ENCODE data around the gene SCAANT1.

The SCAANT1 gene

DNA sequence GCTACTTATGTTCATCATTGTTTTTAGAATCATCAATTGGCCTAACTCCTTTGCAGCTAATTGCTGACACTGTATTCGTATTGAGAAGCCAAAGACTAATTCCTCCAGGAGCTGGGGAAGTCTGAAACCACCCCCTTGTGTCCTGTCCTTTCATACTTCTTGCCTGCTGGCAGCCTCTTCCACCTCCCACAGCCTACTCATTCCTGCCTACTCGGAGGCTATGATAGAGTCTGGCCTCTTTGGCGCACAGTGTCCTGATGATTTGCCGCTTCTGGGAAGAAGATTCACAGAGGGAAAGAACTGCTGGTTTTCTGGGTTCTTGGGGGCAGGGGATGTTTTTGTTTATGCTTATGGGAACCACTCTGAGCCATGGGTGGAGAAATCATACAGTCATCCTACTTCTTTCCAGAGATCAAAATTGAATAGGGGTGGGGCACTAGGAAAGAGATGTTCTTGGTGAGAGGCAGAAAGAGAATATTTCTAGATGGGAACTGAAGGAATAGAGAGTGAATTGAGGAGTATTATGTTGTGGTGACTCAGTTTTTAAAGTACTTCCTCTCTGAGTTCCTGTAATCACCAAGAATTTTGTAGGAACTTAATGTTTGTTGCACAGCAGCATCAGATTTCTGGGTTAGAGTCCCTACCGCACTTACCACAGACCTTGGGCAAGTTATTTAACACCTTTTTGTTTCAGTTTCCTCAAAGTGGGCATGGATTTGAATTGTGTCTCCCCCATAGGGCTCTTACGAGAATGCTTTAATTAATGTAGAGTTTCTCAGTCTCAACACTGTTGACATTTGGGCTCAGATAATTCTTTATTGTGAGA, 22.1 kb upstream of the SCAANT1 start:
- DNase-seq (ENCODE audit: low read depth in 2 of 3, low spot score in 1 of 3): no peak

DNA sequence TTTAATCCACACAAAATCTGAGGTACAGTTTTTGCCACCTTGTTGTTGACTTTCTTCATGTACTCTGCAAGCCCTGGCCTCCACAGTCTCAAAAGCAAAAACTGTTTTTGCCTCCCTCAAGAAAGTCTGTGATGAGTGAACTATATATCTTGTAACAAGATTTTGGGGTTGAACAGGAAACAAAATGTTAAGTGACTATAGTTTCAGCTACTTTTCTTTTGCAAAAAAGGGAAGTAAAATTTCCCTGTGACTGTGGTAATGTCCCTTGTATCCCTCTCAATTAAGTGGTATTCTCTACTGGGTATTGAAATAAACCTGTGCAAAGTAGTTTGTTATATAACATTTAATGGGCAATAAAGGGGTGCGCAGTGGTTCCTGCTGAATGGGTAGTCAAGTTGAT, 21.3 kb upstream of the SCAANT1 start:
- DNase-seq (ENCODE audit: low read depth in 2 of 3, low spot score in 1 of 3): no peak

DNA sequence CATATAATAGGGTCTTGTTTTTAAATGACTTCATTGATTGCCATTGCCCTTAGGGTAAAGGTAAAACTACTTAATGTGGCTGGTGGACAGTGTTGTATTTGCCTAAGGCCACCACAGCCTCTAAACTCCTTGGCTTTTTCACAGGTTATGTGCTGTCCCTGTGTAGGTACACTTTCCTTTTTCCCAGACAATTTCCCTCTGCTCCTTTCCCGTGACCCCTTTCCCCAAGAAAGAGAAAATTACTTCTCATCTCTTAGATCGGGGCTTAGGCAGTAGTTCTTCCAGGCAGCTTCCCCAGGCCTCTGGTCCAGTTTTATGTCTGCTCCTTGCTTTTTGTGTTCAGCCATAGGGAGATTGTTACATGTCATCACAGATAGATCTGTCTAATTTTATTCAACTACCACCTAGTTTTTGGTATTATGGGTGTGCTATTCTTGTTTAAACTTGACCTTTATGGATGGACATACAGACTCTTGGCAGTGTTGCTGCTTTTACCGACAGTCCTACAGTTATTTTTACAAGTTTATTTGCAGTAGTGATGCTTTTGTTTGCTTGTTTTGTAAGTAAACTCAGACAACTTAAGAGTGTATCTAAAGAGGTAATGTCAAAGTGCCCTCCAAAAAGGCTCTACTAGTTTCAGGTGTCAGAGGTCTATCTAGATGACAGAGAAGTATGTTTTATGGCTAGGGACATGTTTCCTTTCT, 20.5 kb upstream of the SCAANT1 start:
- no peak for DNase-seq (ENCODE audit: low read depth in 2 of 3, low spot score in 1 of 3)

DNA sequence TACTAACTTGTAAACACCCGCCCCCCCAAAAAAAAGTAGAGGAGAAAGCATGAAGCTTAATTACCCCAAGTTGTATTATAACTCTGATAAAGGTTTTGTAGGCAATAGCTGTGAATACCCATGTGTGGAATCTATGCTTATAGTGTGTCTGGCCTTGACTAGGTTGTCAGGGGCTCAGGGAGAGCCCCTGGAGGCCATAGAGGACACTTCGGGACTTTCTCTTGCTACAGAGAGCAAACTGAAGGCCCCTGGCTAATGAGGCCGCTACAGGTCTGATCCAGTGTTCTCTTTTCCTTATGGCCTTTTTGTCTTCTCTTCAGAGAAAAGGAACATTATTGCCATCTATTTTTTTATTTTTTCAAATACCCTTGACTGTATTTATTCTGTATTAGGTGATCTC, 19.1 kb upstream of the SCAANT1 start:
- no peak for DNase-seq (ENCODE audit: low read depth in 2 of 3, low spot score in 1 of 3)

DNA sequence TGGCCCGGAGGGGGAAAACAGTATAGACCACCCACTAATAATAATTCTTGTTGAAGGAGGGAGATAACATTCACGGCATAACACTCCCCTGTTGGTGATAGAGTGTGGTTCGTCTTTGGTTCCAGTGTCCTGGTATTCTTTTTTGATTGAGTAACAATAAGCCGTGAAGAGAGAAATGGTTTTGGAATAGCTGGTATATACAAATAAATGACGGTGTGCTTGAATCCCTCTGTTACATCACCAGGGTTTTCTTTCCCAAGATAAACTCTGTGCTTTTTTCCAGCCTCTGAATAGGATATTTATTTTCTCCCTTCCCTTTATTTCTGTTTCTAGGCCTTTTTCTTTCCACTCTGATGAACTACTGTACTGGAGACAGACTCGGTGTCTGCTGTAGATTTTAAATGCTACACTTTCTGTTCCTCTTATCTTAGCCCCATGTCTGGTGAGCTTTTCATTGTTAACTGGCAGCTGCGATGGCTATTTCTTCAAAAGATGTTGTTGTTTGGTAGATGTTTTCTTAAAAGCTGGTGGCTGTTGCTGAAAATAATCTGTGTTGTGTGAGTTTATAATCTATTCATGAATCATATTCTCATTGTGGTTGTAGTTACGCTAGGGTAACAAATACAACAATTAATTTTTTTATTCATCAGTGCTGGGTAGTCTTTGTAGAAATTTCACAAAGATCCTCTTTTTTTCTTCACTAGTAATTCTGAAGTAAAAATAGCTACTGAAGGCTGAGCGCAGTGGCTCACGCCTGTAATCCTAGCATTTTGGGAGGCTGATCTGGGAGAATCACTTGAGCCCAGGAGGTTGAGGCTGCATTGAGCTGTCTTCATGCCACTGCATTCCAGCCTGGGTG, 15.5 kb upstream of the SCAANT1 start:
- no peak for DNase-seq (ENCODE audit: low read depth in 2 of 3, low spot score in 1 of 3)

DNA sequence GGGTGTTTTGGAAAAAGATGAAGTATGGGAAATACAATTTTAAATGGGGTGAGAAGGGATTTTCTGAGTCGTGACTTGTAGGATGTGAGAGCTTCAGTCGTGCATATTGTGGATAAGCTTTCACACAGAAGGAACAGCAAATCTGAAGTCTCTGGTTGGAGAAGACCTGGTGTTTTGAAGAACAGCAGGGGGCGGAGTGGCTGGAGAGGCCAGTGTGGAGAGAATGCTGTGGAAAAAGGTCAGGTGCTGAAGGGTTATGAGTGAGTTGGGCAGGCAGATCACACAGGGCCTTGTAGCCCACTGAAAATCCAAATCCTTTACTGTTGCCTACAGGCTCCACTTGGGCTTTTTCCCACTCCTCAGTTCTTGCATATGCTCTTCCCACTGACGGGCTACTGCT, 14.1 kb upstream of the SCAANT1 start:
- DNase-seq (ENCODE audit: low read depth in 2 of 3, low spot score in 1 of 3): no peak

DNA sequence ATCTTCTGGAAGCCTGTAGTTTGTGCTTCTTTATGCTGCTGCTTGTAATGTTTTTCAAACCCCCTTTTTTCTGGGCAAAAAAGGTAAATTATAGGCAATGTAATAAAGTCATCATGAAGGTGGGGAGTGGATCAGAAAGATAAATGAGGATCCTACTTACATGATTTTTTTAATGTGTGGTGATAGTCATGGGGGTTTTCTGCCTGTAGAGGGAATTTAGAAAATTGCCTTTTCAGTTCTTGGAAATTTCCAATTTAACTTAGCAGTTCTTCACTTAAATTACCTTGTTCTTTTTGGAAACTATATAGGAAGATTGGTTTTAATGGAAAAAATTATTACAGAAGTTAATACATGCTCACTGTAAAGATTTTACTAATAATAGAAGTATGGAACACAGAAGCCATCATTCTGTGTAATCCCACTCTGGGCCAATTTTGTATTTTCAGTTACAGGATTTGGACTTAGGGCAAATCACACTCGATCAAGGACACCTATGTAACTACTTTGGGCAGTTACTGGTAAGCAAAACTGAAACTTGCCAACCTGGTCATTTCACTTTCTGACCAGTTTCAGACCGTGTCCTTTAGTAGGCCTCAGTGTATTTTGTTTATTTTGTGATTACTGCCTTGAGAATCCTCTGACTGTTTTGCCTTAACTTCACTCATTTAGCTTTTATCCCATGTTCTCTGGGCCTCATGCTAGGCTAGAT, 10.5 kb upstream of the SCAANT1 start:
- no peak for DNase-seq (ENCODE audit: low read depth in 2 of 3, low spot score in 1 of 3)

DNA sequence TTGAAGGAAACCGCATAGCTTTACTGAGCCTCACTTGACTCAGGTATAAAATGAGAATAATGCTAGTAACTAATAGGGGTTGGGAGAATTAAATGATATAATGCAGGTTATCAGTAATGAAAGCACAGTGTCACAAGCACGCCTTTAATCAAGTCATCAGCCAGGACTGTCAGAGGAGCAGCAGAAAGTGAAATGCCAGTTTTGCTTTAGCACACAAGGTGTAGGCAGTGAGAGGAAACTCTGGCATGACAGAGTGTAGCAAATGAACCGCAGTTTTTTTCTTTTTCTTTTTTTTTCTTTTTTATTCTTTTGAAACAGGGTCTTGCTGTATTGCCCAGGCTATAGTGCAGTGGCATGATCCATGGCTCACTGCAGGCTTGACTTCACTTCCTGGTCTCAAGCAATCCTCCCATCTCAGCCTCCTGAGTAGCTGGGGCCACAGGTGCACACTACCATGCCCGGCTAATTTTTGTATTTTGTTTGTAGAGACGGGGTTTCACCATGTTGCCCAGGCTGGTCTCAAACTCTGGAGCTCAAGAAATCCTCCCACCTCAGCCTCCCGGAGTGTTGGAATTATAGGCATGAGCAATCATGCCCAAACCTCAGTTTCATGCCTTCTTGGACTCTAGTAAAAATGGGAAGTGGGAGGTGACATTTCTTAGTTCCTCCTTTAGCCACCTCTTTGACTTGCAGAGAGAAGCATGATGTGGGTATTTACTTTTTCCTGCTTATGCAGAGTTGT, 9.7 kb upstream of the SCAANT1 start:
- no peak for DNase-seq (ENCODE audit: low read depth in 2 of 3, low spot score in 1 of 3)

DNA sequence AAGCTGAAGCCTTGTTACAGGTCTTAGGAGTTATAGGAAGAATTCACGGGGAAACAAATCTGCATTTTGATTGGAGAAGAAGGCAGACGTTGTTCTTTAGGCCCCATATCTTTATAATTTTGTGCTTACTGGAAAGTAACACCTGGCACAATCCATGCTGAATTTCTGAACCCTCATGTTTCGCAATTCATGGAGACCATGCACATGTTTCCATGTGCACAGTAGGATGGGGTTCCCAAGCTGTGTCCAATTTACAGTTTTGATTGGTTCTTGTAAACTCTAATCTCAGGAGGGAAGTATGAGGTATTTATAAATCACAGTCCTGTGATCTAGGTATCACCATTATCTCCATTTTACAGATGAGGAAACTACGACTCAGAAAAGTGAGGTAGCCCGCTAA, 7.8 kb upstream of the SCAANT1 start:
- no peak for DNase-seq (ENCODE audit: low read depth in 2 of 3, low spot score in 1 of 3)

DNA sequence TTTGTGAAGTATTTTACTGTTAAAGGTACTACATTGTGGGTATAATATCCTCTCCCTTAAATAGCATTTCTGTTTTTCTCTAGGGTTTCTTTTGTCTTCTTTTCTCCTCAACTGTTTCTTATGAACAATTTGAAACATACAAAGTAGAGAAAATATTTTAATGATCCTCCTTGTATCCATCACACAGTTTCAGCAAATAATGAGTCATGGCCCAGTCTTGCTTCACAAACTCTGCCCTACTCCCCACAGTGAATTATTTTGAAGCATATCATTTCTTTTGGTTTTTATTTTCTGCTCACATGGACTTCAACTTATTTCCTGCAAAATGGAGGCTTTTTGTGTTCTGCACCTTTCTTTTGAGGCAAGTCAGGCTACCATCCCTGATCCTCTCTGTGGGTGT, 6.1 kb upstream of the SCAANT1 start:
- no peak for DNase-seq (ENCODE audit: low read depth in 2 of 3, low spot score in 1 of 3)

DNA sequence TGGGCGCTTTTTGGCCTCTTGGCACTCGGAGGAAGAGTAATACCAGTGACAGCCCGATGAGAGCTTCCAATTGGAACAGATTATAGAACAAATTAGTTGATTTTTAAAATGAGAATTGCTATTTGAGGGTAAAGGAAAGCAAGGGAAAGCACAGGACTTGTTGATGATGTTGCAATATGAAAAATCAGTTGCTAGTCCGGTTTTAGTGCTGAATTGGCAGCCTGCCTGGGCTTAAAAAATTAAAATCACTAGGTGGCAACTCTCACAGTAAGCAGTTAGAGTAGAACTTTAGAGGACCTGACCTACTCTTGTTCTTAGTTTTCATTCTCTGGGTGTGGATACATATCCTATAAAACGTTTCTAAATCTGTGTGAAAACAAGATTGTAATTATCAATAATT, 2.1 kb upstream of the SCAANT1 start:
- no peak for DNase-seq (ENCODE audit: low read depth in 2 of 3, low spot score in 1 of 3)

DNA sequence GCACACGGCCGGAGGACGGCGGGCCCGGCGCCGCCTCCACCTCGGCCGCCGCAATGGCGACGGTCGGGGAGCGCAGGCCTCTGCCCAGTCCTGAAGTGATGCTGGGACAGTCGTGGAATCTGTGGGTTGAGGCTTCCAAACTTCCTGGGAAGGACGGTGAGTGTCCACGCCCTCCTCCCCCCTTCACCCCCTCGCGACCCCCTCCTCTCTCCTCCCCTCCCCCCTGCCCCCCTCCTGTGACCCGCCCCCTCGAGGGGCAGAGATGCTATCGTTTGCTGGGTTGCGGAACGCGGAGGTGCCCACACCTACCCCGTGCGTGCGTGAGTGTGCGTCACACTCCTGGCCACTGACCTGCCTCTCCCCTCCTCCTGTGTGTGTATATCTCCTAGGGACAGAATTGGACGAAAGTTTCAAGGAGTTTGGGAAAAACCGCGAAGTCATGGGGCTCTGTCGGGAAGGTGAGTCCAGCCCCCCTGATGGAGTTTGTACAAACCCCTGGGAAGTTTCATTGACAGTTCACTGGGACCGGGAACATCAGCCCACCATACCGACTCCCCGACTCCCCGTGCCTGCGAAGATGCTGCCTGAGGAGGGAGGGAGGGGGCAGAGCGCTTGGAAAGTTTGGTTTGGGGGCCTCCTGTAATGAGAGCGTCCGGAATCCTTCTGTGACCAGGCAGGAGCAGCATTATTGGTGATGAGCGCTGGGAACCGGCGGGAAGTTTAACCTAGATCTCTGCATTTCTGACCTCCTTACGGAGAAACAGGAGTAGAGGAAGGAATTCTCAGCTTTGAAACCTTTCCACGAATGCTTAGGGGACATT, 795 bp upstream of the SCAANT1 start:
- peak; percentile 17 to 41 (median 18) for DNase-seq (ENCODE audit: low read depth in 2 of 3, low spot score in 1 of 3)

DNA sequence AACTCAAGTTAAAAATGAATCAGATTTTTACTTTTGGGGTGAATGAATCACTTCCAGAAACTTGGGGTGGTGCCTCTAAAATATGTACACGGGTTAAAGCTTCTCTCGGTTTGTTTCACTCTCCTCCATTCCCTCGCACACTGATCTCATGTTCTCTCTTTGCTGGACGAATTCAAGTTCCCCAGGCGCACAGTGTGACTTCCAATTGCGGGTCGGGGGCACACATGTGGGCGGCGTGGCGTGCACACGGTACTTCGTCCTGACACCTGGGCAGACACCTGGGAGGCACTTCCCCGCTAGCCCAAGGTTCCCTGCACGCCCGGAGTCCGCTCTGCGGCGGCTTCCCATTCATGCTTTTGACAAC, 692 bp downstream of the SCAANT1 start:
- DNase-seq (ENCODE audit: low read depth in 2 of 3, low spot score in 1 of 3): peak in 2 of 3 donors; percentile 12 to 22

DNA sequence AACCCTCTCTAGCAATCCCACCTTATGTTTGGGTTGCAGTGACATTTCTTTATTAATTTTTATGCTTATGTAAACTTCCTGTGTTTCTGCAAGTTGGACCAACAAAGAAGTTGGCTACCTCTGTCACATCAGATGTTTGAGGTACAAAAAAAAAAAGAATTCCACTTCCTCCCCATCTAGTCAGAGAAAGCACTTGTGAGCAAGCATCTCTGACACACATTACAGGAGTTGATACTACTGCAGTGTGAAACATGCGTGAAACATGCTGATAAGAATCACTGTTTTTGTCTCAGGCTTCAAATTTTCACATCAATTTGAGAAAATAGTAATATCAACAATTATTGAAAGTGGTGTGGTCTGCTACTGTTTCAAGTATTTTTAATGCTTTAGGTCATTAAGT, 1.3 kb downstream of the SCAANT1 start:
- no peak for DNase-seq (ENCODE audit: low read depth in 2 of 3, low spot score in 1 of 3)

DNA sequence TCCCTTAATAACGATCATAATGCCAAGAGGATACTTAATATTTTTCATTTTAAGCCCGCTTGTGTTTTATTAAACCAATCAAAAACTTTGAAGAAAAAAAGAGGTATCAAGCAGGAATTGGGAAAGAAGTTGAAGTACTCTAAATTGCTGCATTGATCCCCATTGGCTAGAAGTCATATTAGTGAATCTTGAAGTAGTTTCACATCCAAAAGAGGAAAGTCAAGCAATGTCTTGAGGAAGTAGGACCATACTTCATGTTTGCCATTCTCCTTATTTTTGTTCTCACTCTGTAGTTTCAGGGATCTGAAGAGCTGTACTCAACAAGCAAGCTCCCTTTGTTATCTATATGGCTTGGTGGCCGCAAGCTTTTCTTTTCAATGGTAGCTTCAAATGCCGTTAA, 2.2 kb downstream of the SCAANT1 start:
- no peak for DNase-seq (ENCODE audit: low read depth in 2 of 3, low spot score in 1 of 3)

DNA sequence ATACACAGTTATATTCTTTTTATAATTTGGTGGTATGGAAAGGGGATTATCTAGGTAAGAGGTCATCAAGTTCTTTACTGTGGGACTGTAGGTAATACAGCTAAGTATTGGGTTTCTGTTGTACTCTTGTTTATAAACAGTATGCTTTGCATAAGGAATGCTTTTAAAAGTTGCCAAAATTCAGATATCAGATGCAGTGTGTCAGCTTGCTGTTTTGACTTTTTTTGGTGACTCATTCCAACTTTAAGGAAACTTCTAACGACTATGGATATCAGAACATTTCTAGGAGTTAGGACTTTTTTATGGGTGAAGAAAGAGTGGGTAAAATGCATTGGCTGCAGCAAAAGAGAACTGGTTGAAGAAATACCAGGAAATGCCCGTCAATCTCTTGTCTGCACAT, 2.8 kb downstream of the SCAANT1 start:
- DNase-seq (ENCODE audit: low read depth in 2 of 3, low spot score in 1 of 3): no peak

DNA sequence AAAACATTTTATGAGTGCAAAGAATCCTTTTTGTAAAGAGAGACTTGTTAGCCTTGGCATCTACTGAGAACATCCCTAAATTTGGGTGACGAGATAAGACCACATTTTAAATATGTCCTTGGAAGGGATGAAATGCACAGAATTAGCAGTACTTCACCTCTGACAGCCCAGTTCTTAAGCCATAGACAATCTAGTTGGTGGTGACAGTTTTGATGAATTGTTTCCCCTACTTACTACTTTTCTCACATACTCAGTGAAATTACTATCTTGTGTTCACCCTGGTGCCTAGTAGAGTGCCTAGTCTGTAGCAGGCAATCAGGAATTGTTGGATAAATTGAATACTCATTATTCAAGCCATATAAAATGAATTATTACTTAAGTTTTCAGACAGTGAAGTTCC, 3.4 kb downstream of the SCAANT1 start:
- no peak for DNase-seq (ENCODE audit: low read depth in 2 of 3, low spot score in 1 of 3)

DNA sequence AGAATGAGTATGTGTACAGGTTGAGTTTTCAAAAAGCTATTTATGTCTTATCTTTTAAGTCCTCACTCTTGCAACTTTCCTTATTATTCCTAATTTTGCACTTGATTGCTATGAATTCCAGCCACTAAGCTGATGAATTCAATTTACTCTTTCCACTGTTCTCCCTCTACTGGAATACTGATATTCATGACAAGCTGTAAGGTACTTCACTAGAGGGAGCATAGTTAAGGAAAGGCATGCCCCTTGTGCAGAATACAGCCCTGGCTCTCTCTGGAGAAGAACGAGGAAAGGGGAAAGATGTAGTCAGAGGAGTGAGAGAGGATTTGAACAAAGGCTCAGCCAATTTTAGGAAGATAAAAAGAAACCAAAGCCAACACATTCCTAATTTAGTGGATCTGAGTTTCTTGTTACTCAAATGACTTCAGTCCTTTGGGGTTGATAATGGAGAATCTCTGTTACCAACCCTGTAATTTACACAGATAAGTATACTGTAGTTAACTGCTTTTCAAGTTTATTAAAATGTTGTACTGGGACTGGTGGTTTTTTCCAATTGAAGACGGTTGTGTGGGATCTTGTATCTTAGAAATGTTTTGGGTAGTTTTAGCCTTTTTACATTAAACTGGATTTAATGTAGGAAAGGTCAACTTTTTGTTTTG, 4.0 kb downstream of the SCAANT1 start:
- DNase-seq (ENCODE audit: low read depth in 2 of 3, low spot score in 1 of 3): no peak

Measured in stimulated activated CD4-positive, alpha-beta T cell treated with anti-CD3 and anti-CD28 coated beads, Interleukin-12 subunit alpha, Interleukin-12 subunit beta, amount 100 ng/mL, for 48 hours (primary cell).